Ovary (tissue), 3 donors: ENCODE results near the gene CA11.
"Not testable (repeated sequence)": the region's sequence is repeated elsewhere in the genome, so short reads cannot be mapped to it uniquely, and the experiment has no call there.

ENCODE experiments used
- CTCF ChIP-seq, 3 donors: fragments of 450-650 bp in 2 of 3; fragments of 200-600 bp in 1 of 3; IDR thresholded peaks; one replicate each; pipeline versions ENCODE4 v1.5.1 to v1.8.0; 2016 to 2022; ENCODE audit warnings: antibody characterized with exemption in 3 of 3, mild to moderate bottlenecking in 1 of 3
- EP300 ChIP-seq: sonication (generic); formaldehyde crosslinking; IDR thresholded peaks from one replicate; pipeline ENCODE4 v1.6.1; 2017; ENCODE audit warnings: antibody characterized with exemption
- POLR2A ChIP-seq: fragments of 450-650 bp; IDR thresholded peaks from one replicate; pipeline ENCODE4 v1.6.1; 2017; ENCODE audit warnings: antibody characterized with exemption, mild to moderate bottlenecking, moderate library complexity
- donor health status: DM: no; HTN: no; CAD: no.

- TF ChIP-seq CTCF (IDR thresholded peaks at IDR 0.05); POLR2A; EP300: not testable (repeated sequence)
Measured at GRCh38 chr19:48693629-48694028, 47.6 kb upstream of the CA11 start.
